ENCODE measurements around the gene MLIP.

GRCh38 chr6:54185885-54186284, 74.6 kb downstream of the MLIP start:
- no peak for TF ChIP-seq CTCF (conservative IDR thresholded peaks at IDR 0.05)
- no peak for TF ChIP-seq ZFX (IDR thresholded peaks at IDR 0.05)
